ENCODE results near the gene GPHB5. TPM values are rescaled to one million over a fixed set of nuclear protein-coding genes. Genes with fewer than 3 reads are reported as not detected.

Gene GPHB5
- total RNA-seq, 3 donors from 2014 or later (not counting 1 experiment from before 2014, with no cell fraction given) = not detected

DNA sequence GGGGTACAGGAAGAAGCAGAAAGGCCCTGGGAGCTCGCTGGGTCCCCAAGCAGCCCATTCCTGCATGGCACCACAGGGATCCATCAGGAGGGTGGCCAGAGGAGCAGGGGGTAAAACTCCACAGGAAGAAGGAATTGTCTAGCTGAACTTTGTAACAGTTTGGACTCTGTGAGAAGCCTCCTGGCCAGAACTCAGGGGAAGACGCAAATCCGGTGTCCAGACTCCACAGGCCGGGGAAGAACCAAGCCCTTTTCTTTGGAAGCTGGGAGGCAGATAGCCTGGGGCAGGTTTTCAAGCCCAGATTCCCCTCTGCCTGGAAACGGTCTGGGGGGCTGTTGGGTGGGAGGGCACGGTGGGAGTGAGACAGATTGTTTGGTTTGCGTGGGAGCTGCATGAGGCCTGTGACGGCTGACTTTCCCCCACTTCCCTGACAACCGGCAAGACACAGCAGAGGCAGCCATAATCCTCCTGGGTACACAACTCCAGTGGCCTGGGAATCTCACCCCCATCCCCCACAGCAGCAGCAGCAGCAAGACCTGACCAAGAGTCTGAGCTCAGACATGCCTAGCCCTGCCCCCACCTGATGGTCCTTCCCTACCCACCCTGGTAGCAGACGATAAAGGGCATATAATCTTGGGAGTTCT, 16.7 kb downstream of the GPHB5 start:
- peaks cover 8 to 10% of the 10 kb centered on the region in 2 donors for H3K4me1 Mint-ChIP-seq
- no peaks in the 10 kb centered on the region for H3K9me3 Mint-ChIP-seq
- H3K27me3 Mint-ChIP-seq (ENCODE audit: low read depth in 2 of 2) = no peaks in the 10 kb centered on the region
- no peak overlapping the region for H3K27ac ChIP-seq (ENCODE audit: low read length)
- no peaks in the 10 kb centered on the region for H3K9me3 ChIP-seq (ENCODE audit: control insufficient read depth, insufficient read depth, low read length)
- ATAC-seq (no peak), DNase-seq (no peak)
- H3K27ac Mint-ChIP-seq = no peak overlapping the region
- peaks cover 11% of the 10 kb centered on the region for H3K4me1 ChIP-seq (ENCODE audit: control insufficient read depth, insufficient read depth, low read length)
- no peaks in the 10 kb centered on the region for H3K36me3 Mint-ChIP-seq
- H3K27me3 ChIP-seq (ENCODE audit: control insufficient read depth, insufficient read depth, low read length) = no peaks in the 10 kb centered on the region
- no peak for TF ChIP-seq CTCF (IDR thresholded peaks at IDR 0.05)
- intact Hi-C loops (cut with micrococcal nuclease) = no loop called here
- 89% methylated on average over 9 of the region's 10 CpGs for WGBS (ENCODE audit: insufficient coverage)
- H3K4me3 ChIP-seq (ENCODE audit: low read length) = no peak overlapping the region
- no peaks in the 10 kb centered on the region for H3K36me3 ChIP-seq (ENCODE audit: control insufficient read depth, insufficient read depth, low read length)
- H3K4me3 Mint-ChIP-seq = no peak overlapping the region

GRCh38 chr14:63300854-63301253, 17.9 kb downstream of the GPHB5 start:
- Histone ChIP-seq H3K4me3 (ENCODE audit: low read length) (no peak overlapping the region), H3K27ac (ENCODE audit: low read length) (no peak overlapping the region), H3K4me1 (ENCODE audit: control insufficient read depth, insufficient read depth, low read length) (peaks cover 11% of the 10 kb centered on the region), H3K36me3 (ENCODE audit: control insufficient read depth, insufficient read depth, low read length) (no peaks in the 10 kb centered on the region), H3K9me3 (ENCODE audit: control insufficient read depth, insufficient read depth, low read length) (no peaks in the 10 kb centered on the region), H3K27me3 (ENCODE audit: control insufficient read depth, insufficient read depth, low read length) (no peaks in the 10 kb centered on the region)
- intact Hi-C loops (cut with micrococcal nuclease) = no loop called here
- 94% methylated on average over 2 of the region's 2 CpGs for WGBS (ENCODE audit: insufficient coverage)
- H3K27me3 Mint-ChIP-seq (ENCODE audit: low read depth in 2 of 2) = no peaks in the 10 kb centered on the region
- H3K36me3 Mint-ChIP-seq = no peaks in the 10 kb centered on the region
- ATAC-seq (no peak), DNase-seq (no peak)
- no peaks in the 10 kb centered on the region for H3K9me3 Mint-ChIP-seq
- H3K4me3 Mint-ChIP-seq = no peak overlapping the region
- no peak overlapping the region for H3K27ac Mint-ChIP-seq
- H3K4me1 Mint-ChIP-seq = peaks cover 8 to 10% of the 10 kb centered on the region in 2 donors
- no peak for TF ChIP-seq CTCF (IDR thresholded peaks at IDR 0.05)

GRCh38 chr14:63299351-63300110, 19.2 kb downstream of the GPHB5 start:
- Mint-ChIP-seq H3K9me3 (no peaks in the 10 kb centered on the region), H3K36me3 (no peaks in the 10 kb centered on the region), H3K27ac (peak overlapping the region in 1 of 2 donors; percentile 22), H3K4me3 (peak overlapping the region; percentile 31), H3K4me1 (peaks cover 17 to 22% of the 10 kb centered on the region in 2 donors), H3K27me3 (ENCODE audit: low read depth in 2 of 2) (peaks cover 0 to 7% of the 10 kb centered on the region in 2 donors)
- intact Hi-C loops (cut with micrococcal nuclease) = no loop called here
- no peaks in the 10 kb centered on the region for H3K36me3 ChIP-seq (ENCODE audit: control insufficient read depth, insufficient read depth, low read length)
- H3K9me3 ChIP-seq (ENCODE audit: control insufficient read depth, insufficient read depth, low read length) = no peaks in the 10 kb centered on the region
- 46% methylated on average over 5 of the region's 6 CpGs for WGBS (ENCODE audit: insufficient coverage)
- no peak for TF ChIP-seq CTCF (IDR thresholded peaks at IDR 0.05)
- H3K4me3 ChIP-seq (ENCODE audit: low read length) = no peak overlapping the region
- no peak for ATAC-seq
- no peaks in the 10 kb centered on the region for H3K27me3 ChIP-seq (ENCODE audit: control insufficient read depth, insufficient read depth, low read length)
- H3K27ac ChIP-seq (ENCODE audit: low read length) = no peak overlapping the region
- no peak for DNase-seq
- H3K4me1 ChIP-seq (ENCODE audit: control insufficient read depth, insufficient read depth, low read length) = peaks cover 11% of the 10 kb centered on the region
